Measurements from ENCODE around the gene RBM38.

Gene RBM38

GRCh38 chr20:57396212-57396983 is 5.2 kb downstream of the RBM38 start:
- peaks cover 35% of the 10 kb centered on the region; the same call in 1 of the 2 replicates for H3K36me3 ChIP-seq (ENCODE audit: insufficient read depth, low read length)
- H3K4me2 ChIP-seq (ENCODE audit: low read depth, low read length, poor library complexity, severe bottlenecking) = peak overlapping the region; percentile 98
- H3K4me3 ChIP-seq (ENCODE audit: low read length, poor library complexity, severe bottlenecking) = peak overlapping the region; percentile 7
- H3K27me3 ChIP-seq (ENCODE audit: insufficient read depth, low read length, poor library complexity, severe bottlenecking) = no peaks in the 10 kb centered on the region
- H3K4me1 ChIP-seq (ENCODE audit: insufficient read depth, low read length, poor library complexity, severe bottlenecking) = peaks cover 50% of the 10 kb centered on the region
- H3K9me3 ChIP-seq (ENCODE audit: insufficient read depth, low read depth, low read length) = no peaks in the 10 kb centered on the region
- peaks cover 99% of the 10 kb centered on the region for H3K79me2 ChIP-seq (ENCODE audit: insufficient read depth, low read length)
- 0 out of 2 replicates have a peak, but pooled peaks cover 3% of the 10 kb centered on the region for H3F3A ChIP-seq (ENCODE audit: low read depth)
- no peak overlapping the region for H2AFZ ChIP-seq (ENCODE audit: low read length)
- TF ChIP-seq EZH2phosphoT487 (IDR thresholded peaks at IDR 0.05; ENCODE audit: borderline replicate concordance) (no peak), CTCF (conservative IDR thresholded peaks at IDR 0.05; ENCODE audit: low read length) (no peak)
- no peak overlapping the region for H3K9ac ChIP-seq (ENCODE audit: low read depth, low read length, poor library complexity, severe bottlenecking)
- H3K9me2 ChIP-seq (replicated peaks; ENCODE audit: low read depth, low read length) = no peaks in the 10 kb centered on the region
- peaks cover 95% of the 10 kb centered on the region for H4K20me1 ChIP-seq (ENCODE audit: insufficient read depth, low read length, poor library complexity, severe bottlenecking)

GRCh38 chr20:57396984-57397692 is 5.9 kb downstream of the RBM38 start:
- H3K4me2 ChIP-seq (ENCODE audit: low read depth, low read length, poor library complexity, severe bottlenecking) = peak overlapping the region; percentile 86
- H3K9ac ChIP-seq (ENCODE audit: low read depth, low read length, poor library complexity, severe bottlenecking) = peak overlapping the region; percentile 11
- H2AFZ ChIP-seq (ENCODE audit: low read length) = no peak overlapping the region
- peaks cover 40% of the 10 kb centered on the region; the same call in 1 of the 2 replicates for H3K36me3 ChIP-seq (ENCODE audit: insufficient read depth, low read length)
- no peaks in the 10 kb centered on the region for H3K9me3 ChIP-seq (ENCODE audit: insufficient read depth, low read depth, low read length)
- no peaks in the 10 kb centered on the region for H3K27me3 ChIP-seq (ENCODE audit: insufficient read depth, low read length, poor library complexity, severe bottlenecking)
- peaks cover 53% of the 10 kb centered on the region for H3K4me1 ChIP-seq (ENCODE audit: insufficient read depth, low read length, poor library complexity, severe bottlenecking)
- peak overlapping the region; percentile 67 for H3K4me3 ChIP-seq (ENCODE audit: low read length, poor library complexity, severe bottlenecking)
- H3K9me2 ChIP-seq (replicated peaks; ENCODE audit: low read depth, low read length) = no peaks in the 10 kb centered on the region
- H4K20me1 ChIP-seq (ENCODE audit: insufficient read depth, low read length, poor library complexity, severe bottlenecking) = peaks cover 92% of the 10 kb centered on the region
- H3F3A ChIP-seq (ENCODE audit: low read depth) = 0 out of 2 replicates have a peak, but pooled peaks cover 3% of the 10 kb centered on the region
- no peak for TF ChIP-seq CTCF (conservative IDR thresholded peaks at IDR 0.05; ENCODE audit: low read length)
- no peak for TF ChIP-seq EZH2phosphoT487 (IDR thresholded peaks at IDR 0.05; ENCODE audit: borderline replicate concordance)
- H3K79me2 ChIP-seq (ENCODE audit: insufficient read depth, low read length) = peaks cover 100% of the 10 kb centered on the region

- Histone ChIP-seq H3K9me3 (ENCODE audit: insufficient read depth, low read depth, low read length) (no peaks in the 10 kb centered on the region), H3K9ac (ENCODE audit: low read depth, low read length, poor library complexity, severe bottlenecking) (peak overlapping the region; percentile 11), H3K4me1 (ENCODE audit: insufficient read depth, low read length, poor library complexity, severe bottlenecking) (peaks cover 52% of the 10 kb centered on the region), H3K4me3 (ENCODE audit: low read length, poor library complexity, severe bottlenecking) (peak overlapping the region; percentile 67), H3K9me2 (replicated peaks; ENCODE audit: low read depth, low read length) (no peaks in the 10 kb centered on the region), H3K27me3 (ENCODE audit: insufficient read depth, low read length, poor library complexity, severe bottlenecking) (no peaks in the 10 kb centered on the region), H4K20me1 (ENCODE audit: insufficient read depth, low read length, poor library complexity, severe bottlenecking) (peaks cover 92% of the 10 kb centered on the region), H3F3A (ENCODE audit: low read depth) (0 out of 2 replicates have a peak, but pooled peaks cover 3% of the 10 kb centered on the region), H2AFZ (ENCODE audit: low read length) (no peak overlapping the region), H3K36me3 (ENCODE audit: insufficient read depth, low read length) (peaks cover 46% of the 10 kb centered on the region; the same call in 1 of the 2 replicates), H3K4me2 (ENCODE audit: low read depth, low read length, poor library complexity, severe bottlenecking) (peak overlapping the region; percentile 86), H3K79me2 (ENCODE audit: insufficient read depth, low read length) (peaks cover 100% of the 10 kb centered on the region)
- no peak for TF ChIP-seq EZH2phosphoT487 (IDR thresholded peaks at IDR 0.05; ENCODE audit: borderline replicate concordance)
- TF ChIP-seq CTCF (conservative IDR thresholded peaks at IDR 0.05; ENCODE audit: low read length) = no peak
Observed at GRCh38 chr20:57397693-57398108, 6.5 kb downstream of the RBM38 start.
